SU-DHL-6 (cell line): ENCODE results near the gene UNK.
"Not testable (repeated sequence)": the region's sequence is repeated elsewhere in the genome, so short reads cannot be mapped to it uniquely, and the experiment has no call there.

Source experiments
- H2AFZ ChIP-seq: fragments of 200-600 bp; sonication (generic); 2 replicates; pipeline ENCODE4 v1.6.1; 2014; ENCODE audit warnings: low read depth, mild to moderate bottlenecking, moderate library complexity, mixed read lengths, antibody characterized with exemption, low read length; ENCODE audit not compliant: severe bottlenecking
- H3F3A ChIP-seq: fragments of 200-600 bp; shearing (Covaris generic); 2 replicates; pipeline ENCODE4 v1.6.0; 2016; ENCODE audit warnings: antibody characterized with exemption, mild to moderate bottlenecking; ENCODE audit not compliant: insufficient read depth
- H3K27ac ChIP-seq: fragments of 200-600 bp; sonication (generic); 2 replicates; pipeline ENCODE4 v1.5.1; 2016; ENCODE audit warnings: low read depth, mild to moderate bottlenecking, low read length, moderate library complexity, mixed read lengths
- H3K27me3 ChIP-seq: fragments of 200-600 bp; sonication (generic), shearing (Covaris generic); 2 replicates; pipeline ENCODE4 v1.6.0; 2014; ENCODE audit warnings: mild to moderate bottlenecking, low read length
- H3K36me3 ChIP-seq: fragments of 200-600 bp; sonication (generic); 2 replicates; pipeline ENCODE4 v1.6.1; 2014; ENCODE audit warnings: mild to moderate bottlenecking, low read length, mixed read lengths
- H3K4me2 ChIP-seq: fragments of 300-600, 200-600 bp; shearing (Covaris generic), sonication (generic); 2 replicates; pipeline ENCODE4 v1.6.0; 2014; ENCODE audit warnings: low read length, low read depth, mild to moderate bottlenecking; ENCODE audit not compliant: poor library complexity, severe bottlenecking
- H3K4me3 ChIP-seq: fragments of 200-600 bp; sonication (generic); 2 replicates; pipeline ENCODE4 v1.5.1; 2014; ENCODE audit warnings: antibody characterized with exemption, low read length, mild to moderate bottlenecking, mixed read lengths; ENCODE audit not compliant: insufficient read depth, poor library complexity, severe bottlenecking
- H3K79me2 ChIP-seq: fragments of 200-600 bp; sonication (generic); 2 replicates; pipeline ENCODE4 v1.6.1; 2014; ENCODE audit warnings: mild to moderate bottlenecking, low read length, moderate library complexity; ENCODE audit not compliant: insufficient read depth
- H3K9ac ChIP-seq: fragments of 200-600 bp; sonication (generic); 2 replicates; pipeline ENCODE4 v1.7.0; 2014; ENCODE audit warnings: mild to moderate bottlenecking, low read length
- H3K9me2 ChIP-seq: fragments of 200-600 bp; sonication (generic); replicated peaks from 2 replicates; pipeline ENCODE4 v1.6.1; 2014; ENCODE audit warnings: low read length; ENCODE audit not compliant: insufficient read depth
- H3K9me3 ChIP-seq: fragments of 200-600 bp; sonication (generic); 2 replicates; pipeline ENCODE4 v1.6.1; 2014; ENCODE audit warnings: low read length, mixed read lengths; ENCODE audit not compliant: insufficient read depth
- H4K20me1 ChIP-seq: fragments of 200-600 bp; sonication (generic); 2 replicates; pipeline ENCODE4 v1.6.1; 2014; ENCODE audit warnings: low read depth, mild to moderate bottlenecking, antibody characterized with exemption, low read length, moderate library complexity, mixed read lengths
- EZH2phosphoT487 ChIP-seq: fragments of 200-600 bp; sonication (generic), shearing (Covaris generic); conservative IDR thresholded peaks from 2 replicates; pipeline ENCODE4 v1.6.1; 2018; ENCODE audit warnings: mild to moderate bottlenecking, antibody characterized with exemption, low read length, moderate library complexity, mixed read lengths
- TF ChIP-seq, protein P1 (sequence below): fragments of 200-600 bp; sonication (generic); IDR thresholded peaks from one replicate; pipeline ENCODE4 v1.5.1; 2017; ENCODE audit warnings: antibody characterized with exemption, mild to moderate bottlenecking, low read length, moderate library complexity; ENCODE audit not compliant: insufficient read depth, poor library complexity, severe bottlenecking

Gene UNK

GRCh38 chr17:75865404-75866188 lies 81.0 kb downstream of the UNK start:
- H3K4me3 ChIP-seq, H3K4me2 ChIP-seq, H3K9ac ChIP-seq: not testable (repeated sequence)

DNA sequence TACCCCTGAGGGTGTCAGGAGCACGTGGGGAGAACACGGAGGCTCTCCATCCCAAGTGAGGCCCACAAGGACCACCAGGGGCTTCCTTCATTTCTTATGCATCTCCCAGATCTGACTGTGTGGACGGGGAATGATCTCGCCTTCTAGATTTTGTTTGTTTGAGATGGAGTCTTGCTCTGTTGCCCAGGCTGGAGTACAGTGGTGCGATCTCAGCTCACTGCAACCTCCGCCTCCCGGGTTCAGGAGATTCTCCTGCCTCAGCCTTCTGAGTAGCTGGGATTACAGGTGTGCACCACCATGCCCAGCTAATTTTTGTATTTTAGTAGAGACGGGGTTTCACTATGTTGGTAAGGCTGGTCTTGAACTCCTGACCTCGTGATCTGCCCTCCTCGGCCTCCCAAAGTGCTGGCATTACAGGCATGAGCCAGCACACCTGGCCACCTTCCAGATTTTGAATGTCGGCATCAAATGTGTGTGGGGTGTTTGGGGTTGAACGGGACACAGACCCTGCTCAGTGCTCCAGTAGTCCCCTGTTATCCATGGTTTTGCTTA lies 84.2 kb downstream of the UNK start:
- H3K4me2 ChIP-seq, H2AFZ ChIP-seq, H3K9ac ChIP-seq, H3K9me2 ChIP-seq, H3K79me2 ChIP-seq, H3K4me3 ChIP-seq, H3K27me3 ChIP-seq, H3K9me3 ChIP-seq, H3K36me3 ChIP-seq, H3K27ac ChIP-seq, H4K20me1 ChIP-seq, H3F3A ChIP-seq: not testable (repeated sequence)

More at GRCh38 chr17:75865404-75866188, 81.0 kb downstream of the UNK start:
- not testable (repeated sequence) for H3K27me3 ChIP-seq, H4K20me1 ChIP-seq, H3K27ac ChIP-seq, H2AFZ ChIP-seq, H3K9me2 ChIP-seq, H3K36me3 ChIP-seq, H3F3A ChIP-seq, H3K79me2 ChIP-seq, H3K9me3 ChIP-seq

GRCh38 chr17:75869282-75870141 lies 84.9 kb downstream of the UNK start:
- Histone ChIP-seq H3K9ac (no peak overlapping the region), H3K36me3 (no peaks in the 10 kb centered on the region), H3K9me2 (no peaks in the 10 kb centered on the region), H3K9me3 (no peaks in the 10 kb centered on the region), H3K4me3 (no peak overlapping the region), H3K79me2 (no peaks in the 10 kb centered on the region), H3K27ac (no peak overlapping the region), H3F3A (no peaks in the 10 kb centered on the region), H3K27me3 (no peaks in the 10 kb centered on the region), H4K20me1 (no peaks in the 10 kb centered on the region), H2AFZ (no peak overlapping the region), H3K4me2 (no peak overlapping the region)
- no peak for TF ChIP-seq EZH2phosphoT487
- TF ChIP-seq, protein P1, sequence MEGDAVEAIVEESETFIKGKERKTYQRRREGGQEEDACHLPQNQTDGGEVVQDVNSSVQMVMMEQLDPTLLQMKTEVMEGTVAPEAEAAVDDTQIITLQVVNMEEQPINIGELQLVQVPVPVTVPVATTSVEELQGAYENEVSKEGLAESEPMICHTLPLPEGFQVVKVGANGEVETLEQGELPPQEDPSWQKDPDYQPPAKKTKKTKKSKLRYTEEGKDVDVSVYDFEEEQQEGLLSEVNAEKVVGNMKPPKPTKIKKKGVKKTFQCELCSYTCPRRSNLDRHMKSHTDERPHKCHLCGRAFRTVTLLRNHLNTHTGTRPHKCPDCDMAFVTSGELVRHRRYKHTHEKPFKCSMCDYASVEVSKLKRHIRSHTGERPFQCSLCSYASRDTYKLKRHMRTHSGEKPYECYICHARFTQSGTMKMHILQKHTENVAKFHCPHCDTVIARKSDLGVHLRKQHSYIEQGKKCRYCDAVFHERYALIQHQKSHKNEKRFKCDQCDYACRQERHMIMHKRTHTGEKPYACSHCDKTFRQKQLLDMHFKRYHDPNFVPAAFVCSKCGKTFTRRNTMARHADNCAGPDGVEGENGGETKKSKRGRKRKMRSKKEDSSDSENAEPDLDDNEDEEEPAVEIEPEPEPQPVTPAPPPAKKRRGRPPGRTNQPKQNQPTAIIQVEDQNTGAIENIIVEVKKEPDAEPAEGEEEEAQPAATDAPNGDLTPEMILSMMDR = no peak

DNA sequence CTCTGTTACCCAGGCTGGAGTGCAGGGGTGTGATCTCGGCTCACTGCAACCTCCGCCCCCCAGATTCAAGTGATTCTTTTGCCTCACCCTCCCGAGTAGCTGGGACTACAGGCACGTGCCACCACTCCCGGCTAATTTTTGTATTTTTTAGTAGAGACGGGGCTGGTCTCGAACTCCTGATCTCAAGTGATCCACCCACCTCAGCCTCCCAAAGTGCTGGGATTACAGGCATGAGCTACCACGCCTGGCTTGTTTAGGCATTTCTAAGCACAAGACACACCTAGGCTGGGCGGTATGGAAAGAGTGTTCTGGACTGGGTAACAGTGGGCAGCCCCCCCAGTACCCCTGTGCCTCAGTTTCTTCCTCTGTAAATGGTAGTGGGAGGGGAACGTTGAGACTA lies 85.6 kb downstream of the UNK start:
- not testable (repeated sequence) for H3K9ac ChIP-seq, H3K9me2 ChIP-seq, H3K4me3 ChIP-seq, H2AFZ ChIP-seq, H3K4me2 ChIP-seq, H3K27ac ChIP-seq, H3K27me3 ChIP-seq, H3K36me3 ChIP-seq, H3K9me3 ChIP-seq, H4K20me1 ChIP-seq, H3F3A ChIP-seq, H3K79me2 ChIP-seq
